K562 (cell line): Measurements from ENCODE around the gene PRDX4. TPM values are rescaled to one million over a fixed set of nuclear protein-coding genes. Genes with fewer than 3 reads are reported as not detected.

ENCODE experiments used
- ATAC-seq: fragments of 200-7000 bp; cut with Tn5 transposase; 3 replicates; pipeline ENCODE4 v1.9.1; 2020; ENCODE audit warnings: moderate library complexity
- BruUV-seq: library from RNA; stranded (reverse); fragments of 400-500 nt; replicated peaks from 2 replicates; lab custom pipeline; 2021; lab: Mats Ljungman, UMichigan
- CTCF ChIA-PET: fragments of 300-600 bp; formaldehyde crosslinking; extraction: SDS; loops from one replicate; lab custom pipeline; 2021; ENCODE audit warnings: low intra/inter-chr PET ratio; lab: Yijun Ruan, JAX
- POLR2A ChIA-PET: fragments of 300-600, 350-650 bp; sonication (Branson Sonifier 250); formaldehyde crosslinking; extraction: SDS; loops from one replicate; lab custom pipeline; 2021; ENCODE audit warnings: antibody characterized with exemption, inconsistent platforms; lab: Yijun Ruan, JAX
- DNase-seq, 4 experiments: peaks; one replicate each; pipeline versions ENCODE4 v3.0.0 to v3.0.0-alpha.2; 2011 to 2018; ENCODE audit warnings: low spot score in 3 of 4, mixed read lengths in 3 of 4; ENCODE audit errors: extremely low read depth in 1 of 4
- FAIRE-seq: peaks from 2 replicates; lab custom pipeline; 2011; peaks lifted over from hg19 to GRCh38; lab: Jason Lieb, UNC
- H2AFZ ChIP-seq: 2 replicates; pipeline ENCODE4 v1.6.0; 2011; ENCODE audit warnings: low read depth, low read length, control low read depth, inconsistent platforms
- H3K27ac ChIP-seq: fragments of 200-600 bp; 3 replicates; pipeline ENCODE4 v1.8.0; 2011; ENCODE audit warnings: low read depth, mild to moderate bottlenecking, control low read depth, inconsistent platforms, low read length, moderate library complexity, mixed read lengths; ENCODE audit errors: extremely low read depth
- H3K27me3 ChIP-seq, 2 experiments: fragments of 300-600 bp in 1 of 2; 2 replicates in 1 of 2; 3 replicates in 1 of 2; pipeline versions ENCODE4 v1.6.0 to v1.8.0; 2011; ENCODE audit warnings: inconsistent platforms in 2 of 2, low read length in 2 of 2, mild to moderate bottlenecking in 1 of 2, mixed read lengths in 1 of 2, moderate library complexity in 1 of 2; ENCODE audit not compliant: control insufficient read depth in 2 of 2, insufficient read depth in 2 of 2
- H3K36me3 ChIP-seq: fragments of 300-600 bp; 3 replicates; pipeline ENCODE4 v1.8.0; 2011; ENCODE audit warnings: mild to moderate bottlenecking, low read length, inconsistent platforms; ENCODE audit not compliant: control insufficient read depth, insufficient read depth
- H3K4me1 ChIP-seq, 2 experiments: fragments of 200-600 bp in 1 of 2; replicated peaks in 1 of 2; 2 replicates in 1 of 2; 3 replicates in 1 of 2; pipeline versions ENCODE4 v1.5.1 to v1.8.0; 2011; ENCODE audit warnings: inconsistent platforms in 2 of 2, low read length in 2 of 2, mild to moderate bottlenecking in 1 of 2, mixed read lengths in 1 of 2, moderate library complexity in 1 of 2; ENCODE audit not compliant: control insufficient read depth in 2 of 2, insufficient read depth in 2 of 2
- H3K4me2 ChIP-seq: 2 replicates; pipeline ENCODE4 v1.6.1; 2011; ENCODE audit warnings: low read length, control low read depth, inconsistent platforms, mixed read lengths; ENCODE audit not compliant: insufficient read depth
- H3K4me3 ChIP-seq: fragments of 200-600 bp; sonication (generic), shearing (Covaris generic); 2 replicates; pipeline ENCODE4 v1.5.1; 2016; ENCODE audit warnings: control low read depth, inconsistent platforms
- H3K79me2 ChIP-seq: fragments of 200-600 bp; 3 replicates; pipeline ENCODE4 v1.8.0; 2011; ENCODE audit warnings: low read length, inconsistent platforms; ENCODE audit not compliant: control insufficient read depth, insufficient read depth
- H3K9ac ChIP-seq, 2 experiments: 2 replicates each; pipeline versions ENCODE4 v1.6.0 to v1.6.1; 2011; ENCODE audit warnings: low read depth in 2 of 2, low read length in 2 of 2, control low read depth in 1 of 2, inconsistent platforms in 1 of 2, mild to moderate bottlenecking in 1 of 2, mixed read lengths in 1 of 2; ENCODE audit not compliant: insufficient read depth in 1 of 2
- H3K9me1 ChIP-seq: one replicate; pipeline ENCODE4 v1.6.0; 2011; ENCODE audit warnings: inconsistent platforms, mild to moderate bottlenecking, low read length, moderate library complexity; ENCODE audit not compliant: control insufficient read depth, insufficient read depth
- H3K9me3 ChIP-seq: replicated peaks from 2 replicates; pipeline ENCODE4 v1.5.1; 2011; ENCODE audit warnings: low read depth, low read length, inconsistent platforms; ENCODE audit not compliant: control insufficient read depth, insufficient read depth
- H4K20me1 ChIP-seq: replicated peaks from 2 replicates; pipeline ENCODE4 v1.6.1; 2011; ENCODE audit warnings: low read length, inconsistent platforms, mixed read lengths; ENCODE audit not compliant: control insufficient read depth, insufficient read depth
- BDP1 ChIP-seq: IDR thresholded peaks from 3 replicates; pipeline ENCODE4 v1.6.1; 2011; ENCODE audit not compliant: insufficient read length, insufficient read depth
- FUS ChIP-seq: fragments of 200-400 bp; formaldehyde crosslinking; optimal IDR thresholded peaks from 2 replicates; pipeline ENCODE3; 2017; ENCODE audit warnings: low read depth, low read length
- HBP1 ChIP-seq: fragments of 450-650 bp; formaldehyde crosslinking; IDR thresholded peaks from 2 replicates; pipeline ENCODE4 v1.4.0; 2022; ENCODE audit warnings: missing genetic modification characterization
- MED1 ChIP-seq: sonication (generic); formaldehyde crosslinking; IDR thresholded peaks from 2 replicates; pipeline ENCODE4 v1.8.1; 2023; ENCODE audit warnings: missing genetic modification reagents, borderline replicate concordance
- MYBL2 ChIP-seq, 2 experiments: fragments of 450-650 bp in 1 of 2; sonication (generic) in 1 of 2; formaldehyde crosslinking in 1 of 2; IDR thresholded peaks; 2 replicates each; pipeline versions ENCODE4 v1.6.1 to v1.8.1; 2017 to 2022; ENCODE audit warnings: borderline replicate concordance in 1 of 2, inconsistent platforms in 1 of 2, low read depth in 1 of 2, mild to moderate bottlenecking in 1 of 2, missing genetic modification reagents in 1 of 2, moderate library complexity in 1 of 2
- NEUROD1 ChIP-seq: fragments of 150-350 bp; IDR thresholded peaks from 2 replicates; pipeline ENCODE4 v1.6.1; 2014; ENCODE audit warnings: borderline replicate concordance, low read length, low read depth; ENCODE audit not compliant: partially characterized antibody
- RHOXF2B ChIP-seq: fragments of 250-450 bp; sonication (Bioruptor Pico); conservative IDR thresholded peaks from 2 replicates; pipeline ENCODE4 v1.5.1; 2021
- SREBF2 ChIP-seq: sonication (generic); formaldehyde crosslinking; IDR thresholded peaks from 2 replicates; pipeline ENCODE4 v1.4.0; 2020; ENCODE audit warnings: mild to moderate bottlenecking, missing genetic modification reagents
- ZNF282 ChIP-seq: sonication (generic); formaldehyde crosslinking; IDR thresholded peaks from 2 replicates; pipeline ENCODE4 v1.8.1; 2023; ENCODE audit warnings: missing genetic modification reagents
- ZNF785 ChIP-seq: fragments of 250-450 bp; sonication (Bioruptor Pico); IDR thresholded peaks from 2 replicates; pipeline ENCODE4 v1.4.0; 2020; ENCODE audit warnings: mild to moderate bottlenecking
- WGBS: fragments of 100-300 bp; shearing (Covaris generic); methylation state at CpG from one replicate; pipeline ENCODE4 v1.1.6; 2016; ENCODE audit warnings: low coverage, mixed read lengths; ENCODE audit not compliant: insufficient coverage; ENCODE audit errors: missing lambda C conversion rate; 5-methylcytosine and 5-hydroxymethylcytosine counted together
- in situ Hi-C: fragments of 300-500 bp; cut with MboI; formaldehyde crosslinking; loops from 4 replicates; pipeline ENCODE4 v1.15.0; 2018; ENCODE audit warnings: inconsistent platforms, mixed read lengths
- intact Hi-C: fragments of 100-400 bp; cut with micrococcal nuclease; formaldehyde crosslinking; loops from 2 replicates; pipeline ENCODE4 v1.14.2; 2022
- polyA plus RNA-seq, 8 experiments: library from polyadenylated mRNA; depleted of rRNA in 4 of 8; stranded (reverse) in 5 of 8; unstranded in 3 of 8; fragments of >200 nt; fragmentation: Nextera tagmentation in 2 of 8; fragmentation: Illumina TruSeq in 1 of 8; extraction: Ambion mirVana in 2 of 8; extraction: Trizol in 1 of 8; gene quantifications; 2 replicates each; pipeline versions ENCODE4 v1.2.1 to v1.2.3, GENCODE V29; 2011 to 2014; ENCODE audit warnings: inconsistent platforms in 1 of 8, missing spikeins in 1 of 8
- total RNA-seq, 7 experiments: library from RNA; depleted of rRNA in 6 of 7; stranded (reverse); fragments of >200 nt in 6 of 7; fragmentation: Illumina TruSeq in 2 of 7; extraction: Trizol in 2 of 7; gene quantifications; 2 replicates each; pipeline versions ENCODE4 v1.2.1 to v1.2.3, GENCODE V29; 2011 to 2021; ENCODE audit warnings: low replicate concordance in 1 of 7
- TF ChIP-seq, protein P1 (sequence below): sonication (generic); formaldehyde crosslinking; IDR thresholded peaks from 2 replicates; pipeline ENCODE4 v1.8.0; 2023; ENCODE audit warnings: missing genetic modification reagents, mild to moderate bottlenecking, borderline replicate concordance
- TF ChIP-seq, protein P2 (sequence below): fragments of 450-650 bp; formaldehyde crosslinking; IDR thresholded peaks from 2 replicates; pipeline ENCODE4 v1.4.0; 2020; ENCODE audit warnings: mild to moderate bottlenecking, moderate library complexity

Gene PRDX4
- total and polyA plus RNA-seq, 9 of the 15 experiments (the other 6 are each of a cell fraction or from before 2014, with no cell fraction given) = 28.6 to 253 (median 153) TPM

DNA sequence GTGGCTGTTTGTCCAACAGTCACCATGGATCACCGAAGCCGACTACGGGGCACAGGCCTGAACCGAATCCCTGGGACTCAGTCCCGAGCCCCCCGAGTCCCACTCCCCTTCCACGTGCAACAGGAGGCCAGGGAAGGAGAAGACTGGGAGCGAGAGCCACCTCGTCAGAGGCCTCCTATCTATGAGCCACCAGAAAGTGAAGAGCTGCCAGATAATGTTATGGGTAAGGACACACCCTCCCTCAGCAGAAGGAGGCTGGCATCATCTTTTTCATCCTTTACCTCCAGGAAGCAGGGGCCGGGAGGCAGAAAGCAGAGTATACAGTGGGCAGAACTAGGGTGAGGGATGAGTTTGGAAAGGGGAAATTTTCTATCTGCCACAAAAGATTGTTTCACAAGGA, 2.8 kb upstream of the PRDX4 start (continued):
- TF ChIP-seq, protein P1, sequence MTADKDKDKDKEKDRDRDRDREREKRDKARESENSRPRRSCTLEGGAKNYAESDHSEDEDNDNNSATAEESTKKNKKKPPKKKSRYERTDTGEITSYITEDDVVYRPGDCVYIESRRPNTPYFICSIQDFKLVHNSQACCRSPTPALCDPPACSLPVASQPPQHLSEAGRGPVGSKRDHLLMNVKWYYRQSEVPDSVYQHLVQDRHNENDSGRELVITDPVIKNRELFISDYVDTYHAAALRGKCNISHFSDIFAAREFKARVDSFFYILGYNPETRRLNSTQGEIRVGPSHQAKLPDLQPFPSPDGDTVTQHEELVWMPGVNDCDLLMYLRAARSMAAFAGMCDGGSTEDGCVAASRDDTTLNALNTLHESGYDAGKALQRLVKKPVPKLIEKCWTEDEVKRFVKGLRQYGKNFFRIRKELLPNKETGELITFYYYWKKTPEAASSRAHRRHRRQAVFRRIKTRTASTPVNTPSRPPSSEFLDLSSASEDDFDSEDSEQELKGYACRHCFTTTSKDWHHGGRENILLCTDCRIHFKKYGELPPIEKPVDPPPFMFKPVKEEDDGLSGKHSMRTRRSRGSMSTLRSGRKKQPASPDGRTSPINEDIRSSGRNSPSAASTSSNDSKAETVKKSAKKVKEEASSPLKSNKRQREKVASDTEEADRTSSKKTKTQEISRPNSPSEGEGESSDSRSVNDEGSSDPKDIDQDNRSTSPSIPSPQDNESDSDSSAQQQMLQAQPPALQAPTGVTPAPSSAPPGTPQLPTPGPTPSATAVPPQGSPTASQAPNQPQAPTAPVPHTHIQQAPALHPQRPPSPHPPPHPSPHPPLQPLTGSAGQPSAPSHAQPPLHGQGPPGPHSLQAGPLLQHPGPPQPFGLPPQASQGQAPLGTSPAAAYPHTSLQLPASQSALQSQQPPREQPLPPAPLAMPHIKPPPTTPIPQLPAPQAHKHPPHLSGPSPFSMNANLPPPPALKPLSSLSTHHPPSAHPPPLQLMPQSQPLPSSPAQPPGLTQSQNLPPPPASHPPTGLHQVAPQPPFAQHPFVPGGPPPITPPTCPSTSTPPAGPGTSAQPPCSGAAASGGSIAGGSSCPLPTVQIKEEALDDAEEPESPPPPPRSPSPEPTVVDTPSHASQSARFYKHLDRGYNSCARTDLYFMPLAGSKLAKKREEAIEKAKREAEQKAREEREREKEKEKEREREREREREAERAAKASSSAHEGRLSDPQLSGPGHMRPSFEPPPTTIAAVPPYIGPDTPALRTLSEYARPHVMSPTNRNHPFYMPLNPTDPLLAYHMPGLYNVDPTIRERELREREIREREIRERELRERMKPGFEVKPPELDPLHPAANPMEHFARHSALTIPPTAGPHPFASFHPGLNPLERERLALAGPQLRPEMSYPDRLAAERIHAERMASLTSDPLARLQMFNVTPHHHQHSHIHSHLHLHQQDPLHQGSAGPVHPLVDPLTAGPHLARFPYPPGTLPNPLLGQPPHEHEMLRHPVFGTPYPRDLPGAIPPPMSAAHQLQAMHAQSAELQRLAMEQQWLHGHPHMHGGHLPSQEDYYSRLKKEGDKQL (CRISPR knock-in tag) = no peak
- TF ChIP-seq SREBF2 (CRISPR knock-in tag) (no peak), FUS (no peak)

- ATAC-seq (no peak), DNase-seq (no peak), FAIRE-seq (no peak)
- Histone ChIP-seq H3K36me3 (peaks cover 13% of the 10 kb centered on the region; the same call in 2 of the 3 replicates), H3K27me3 (no peaks in the 10 kb centered on the region), H3K9me1 (no peaks in the 10 kb centered on the region), H2AFZ (peak overlapping the region; percentile 97), H3K4me1 (peaks cover 6 to 18% of the 10 kb centered on the region in 2 experiments; a peak in 4 of 5 replicates), H3K9me3 (no peaks in the 10 kb centered on the region), H3K79me2 (peaks cover 37% of the 10 kb centered on the region), H3K27ac (peak overlapping the region; percentile 69), H3K4me3 (no peak overlapping the region), H3K4me2 (no peak overlapping the region), H3K9ac (peak overlapping the region in 1 of 2 experiments; percentile 59; a peak in 1 of 4 replicates), H4K20me1 (no peaks in the 10 kb centered on the region)
- no TSS peak for BruUV-seq
- 89% methylated on average over 12 of the region's 16 CpGs for WGBS
- intact Hi-C loops (no loop called here), in situ Hi-C loops (no loop called here)
- ChIA-PET CTCF (no interaction called here), POLR2A (no interaction called here)
- TF ChIP-seq, protein P2, sequence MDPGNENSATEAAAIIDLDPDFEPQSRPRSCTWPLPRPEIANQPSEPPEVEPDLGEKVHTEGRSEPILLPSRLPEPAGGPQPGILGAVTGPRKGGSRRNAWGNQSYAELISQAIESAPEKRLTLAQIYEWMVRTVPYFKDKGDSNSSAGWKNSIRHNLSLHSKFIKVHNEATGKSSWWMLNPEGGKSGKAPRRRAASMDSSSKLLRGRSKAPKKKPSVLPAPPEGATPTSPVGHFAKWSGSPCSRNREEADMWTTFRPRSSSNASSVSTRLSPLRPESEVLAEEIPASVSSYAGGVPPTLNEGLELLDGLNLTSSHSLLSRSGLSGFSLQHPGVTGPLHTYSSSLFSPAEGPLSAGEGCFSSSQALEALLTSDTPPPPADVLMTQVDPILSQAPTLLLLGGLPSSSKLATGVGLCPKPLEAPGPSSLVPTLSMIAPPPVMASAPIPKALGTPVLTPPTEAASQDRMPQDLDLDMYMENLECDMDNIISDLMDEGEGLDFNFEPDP = no peak
- TF ChIP-seq NEUROD1 (no peak), ZNF282 (CRISPR knock-in tag) (no peak), BDP1 (no peak), ZNF785 (no peak), HBP1 (CRISPR knock-in tag) (no peak), MED1 (CRISPR knock-in tag) (no peak), RHOXF2B (CRISPR knock-in tag) (no peak), MYBL2 (IDR thresholded peaks at IDR 0.05; ENCODE audit: low read depth) (no peak), MYBL2 (CRISPR knock-in tag; IDR thresholded peaks at IDR 0.05; ENCODE audit: borderline replicate concordance) (no peak)
These were observed 1.0 kb upstream of the PRDX4 start for GRCh38 chrX:23666282-23666681.
